ENCODE data around the gene MUC12.
"Not testable (repeated sequence)": the region's sequence is repeated elsewhere in the genome, so short reads cannot be mapped to it uniquely, and the experiment has no call there.

MUC12 gene

GRCh38 chr7:100971111-100972001, 2.0 kb downstream of the MUC12 start:
- peaks cover 57% of the 10 kb centered on the region for H3K27me3 ChIP-seq (replicated peaks; ENCODE audit: control insufficient read depth, insufficient read depth, low read length)
- no peak overlapping the region for H3K9ac ChIP-seq (ENCODE audit: low read length)
- H3K4me3 ChIP-seq (ENCODE audit: low read length), result no peak overlapping the region
- no peaks in the 10 kb centered on the region for H3K4me1 ChIP-seq (ENCODE audit: control insufficient read depth, insufficient read depth, low read length)
- H3K36me3 ChIP-seq (ENCODE audit: control insufficient read depth, insufficient read depth, low read length, severe bottlenecking), result no peaks in the 10 kb centered on the region
- H3K9me3 ChIP-seq (ENCODE audit: control insufficient read depth, low read length), result no peaks in the 10 kb centered on the region
- no peak for DNase-seq (ENCODE audit: low read depth)

DNA sequence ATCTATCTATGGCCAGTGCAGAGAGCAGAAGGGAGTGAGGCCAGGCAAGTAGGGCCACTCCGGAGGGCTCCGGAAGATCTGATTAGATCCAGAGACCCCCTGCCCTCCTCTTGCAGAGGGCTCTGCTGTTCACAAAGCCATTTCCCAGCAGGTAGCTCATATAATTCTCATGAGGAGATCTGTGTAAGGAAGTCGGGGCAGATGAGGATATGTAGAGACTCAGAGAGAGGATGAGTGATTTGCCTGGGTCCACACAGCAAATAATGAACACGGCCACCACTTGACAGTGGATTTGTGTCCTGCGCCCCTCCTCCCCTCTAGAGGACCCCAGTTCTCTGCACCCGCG, 2.6 kb downstream of the MUC12 start:
- Histone ChIP-seq H3K9ac (ENCODE audit: low read length) (no peak overlapping the region), H3K27me3 (replicated peaks; ENCODE audit: control insufficient read depth, insufficient read depth, low read length) (peaks cover 52% of the 10 kb centered on the region), H3K9me3 (ENCODE audit: control insufficient read depth, low read length) (no peaks in the 10 kb centered on the region), H3K4me1 (ENCODE audit: control insufficient read depth, insufficient read depth, low read length) (no peaks in the 10 kb centered on the region), H3K4me3 (ENCODE audit: low read length) (no peak overlapping the region), H3K36me3 (ENCODE audit: control insufficient read depth, insufficient read depth, low read length, severe bottlenecking) (no peaks in the 10 kb centered on the region)
- no peak for DNase-seq (ENCODE audit: low read depth)

GRCh38 chr7:100974021-100974420, 4.7 kb downstream of the MUC12 start:
- no peak overlapping the region for H3K9ac ChIP-seq (ENCODE audit: low read length)
- H3K9me3 ChIP-seq (ENCODE audit: control insufficient read depth, low read length), result no peaks in the 10 kb centered on the region
- H3K4me3 ChIP-seq (ENCODE audit: low read length), result no peak overlapping the region
- H3K36me3 ChIP-seq (ENCODE audit: control insufficient read depth, insufficient read depth, low read length, severe bottlenecking), result no peaks in the 10 kb centered on the region
- DNase-seq (ENCODE audit: low read depth), result peak; percentile 20
- no peaks in the 10 kb centered on the region for H3K4me1 ChIP-seq (ENCODE audit: control insufficient read depth, insufficient read depth, low read length)
- H3K27me3 ChIP-seq (replicated peaks; ENCODE audit: control insufficient read depth, insufficient read depth, low read length), result peaks cover 44% of the 10 kb centered on the region

DNA sequence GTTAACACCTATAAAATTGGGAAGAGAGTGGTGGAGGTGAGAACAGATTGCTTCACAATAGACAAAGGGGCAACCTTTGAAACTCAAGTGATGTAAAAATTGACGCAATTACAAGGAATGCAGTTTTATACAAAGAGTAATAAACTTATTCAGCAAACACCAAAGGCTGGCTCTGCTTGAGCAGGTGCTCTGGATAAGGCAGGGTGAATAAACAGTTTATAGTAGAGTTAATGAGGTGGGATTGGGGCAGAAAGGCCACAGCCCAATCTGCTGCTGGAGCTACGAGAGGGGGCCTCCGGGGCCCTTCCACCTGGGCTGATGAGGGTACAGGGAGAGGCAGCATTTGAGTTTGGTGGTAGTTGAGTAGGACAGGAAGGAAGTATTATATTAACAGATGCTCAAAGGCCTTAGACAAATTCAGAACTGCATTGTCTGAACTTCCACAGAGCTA, 6.0 kb downstream of the MUC12 start:
- Histone ChIP-seq H3K4me1 (ENCODE audit: control insufficient read depth, insufficient read depth, low read length) (no peaks in the 10 kb centered on the region), H3K4me3 (ENCODE audit: low read length) (no peak overlapping the region), H3K9me3 (ENCODE audit: control insufficient read depth, low read length) (no peaks in the 10 kb centered on the region), H3K9ac (ENCODE audit: low read length) (no peak overlapping the region), H3K27me3 (replicated peaks; ENCODE audit: control insufficient read depth, insufficient read depth, low read length) (peaks cover 35% of the 10 kb centered on the region), H3K36me3 (ENCODE audit: control insufficient read depth, insufficient read depth, low read length, severe bottlenecking) (no peaks in the 10 kb centered on the region)
- DNase-seq (ENCODE audit: low read depth), result no peak

- peaks cover 3% of the 10 kb centered on the region for H3K4me1 ChIP-seq (ENCODE audit: control insufficient read depth, insufficient read depth, low read length)
- no peaks in the 10 kb centered on the region for H3K9me3 ChIP-seq (ENCODE audit: control insufficient read depth, low read length)
- no peak for DNase-seq (ENCODE audit: low read depth)
- no peak overlapping the region for H3K9ac ChIP-seq (ENCODE audit: low read length)
- no peak overlapping the region for H3K4me3 ChIP-seq (ENCODE audit: low read length)
- H3K27me3 ChIP-seq (replicated peaks; ENCODE audit: control insufficient read depth, insufficient read depth, low read length), result peaks cover 26% of the 10 kb centered on the region
- H3K36me3 ChIP-seq (ENCODE audit: control insufficient read depth, insufficient read depth, low read length, severe bottlenecking), result no peaks in the 10 kb centered on the region
Measured at GRCh38 chr7:100978300-100978699, 8.9 kb downstream of the MUC12 start.

DNA sequence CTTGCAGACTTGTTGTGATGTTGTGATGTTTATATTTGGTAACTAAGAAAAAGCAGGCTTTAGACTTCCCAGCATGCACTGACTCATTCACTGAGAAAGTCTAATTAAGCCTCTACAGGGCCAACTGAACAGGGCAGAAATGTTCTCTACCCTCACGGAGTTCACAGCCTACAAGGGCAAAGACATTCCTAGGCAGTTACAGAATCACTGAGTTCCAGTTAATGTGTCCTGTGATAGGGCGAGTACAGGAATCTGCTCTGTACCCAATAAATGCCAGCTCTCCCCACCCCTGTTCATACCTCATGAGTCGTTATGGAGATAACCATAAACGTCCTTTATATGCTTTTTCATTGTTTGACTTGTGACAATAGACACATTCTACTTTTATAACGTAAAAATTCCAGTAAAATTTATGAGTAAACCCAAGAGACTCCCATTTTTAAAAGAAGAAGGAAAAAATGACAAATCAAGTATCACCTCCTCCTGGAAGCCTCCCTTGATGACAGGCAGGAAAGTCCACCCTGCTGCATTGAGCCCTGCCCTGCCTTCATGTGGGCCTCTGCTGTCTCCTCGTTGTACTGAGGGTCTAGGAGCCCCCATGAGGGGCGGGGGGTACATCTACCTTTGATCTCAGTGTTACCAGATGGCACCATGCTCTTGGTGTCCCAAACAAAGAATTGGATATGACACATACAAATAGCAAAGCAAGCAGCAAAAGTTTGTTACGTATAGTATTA, 14.3 kb downstream of the MUC12 start:
- H3K4me1 ChIP-seq (ENCODE audit: control insufficient read depth, insufficient read depth, low read length), result peaks cover 7% of the 10 kb centered on the region
- DNase-seq (ENCODE audit: low read depth), result peak; percentile 85
- no peaks in the 10 kb centered on the region for H3K9me3 ChIP-seq (ENCODE audit: control insufficient read depth, low read length)
- H3K9ac ChIP-seq (ENCODE audit: low read length), result no peak overlapping the region
- H3K36me3 ChIP-seq (ENCODE audit: control insufficient read depth, insufficient read depth, low read length, severe bottlenecking), result no peaks in the 10 kb centered on the region
- H3K4me3 ChIP-seq (ENCODE audit: low read length), result no peak overlapping the region
- H3K27me3 ChIP-seq (replicated peaks; ENCODE audit: control insufficient read depth, insufficient read depth, low read length), result peaks cover 5% of the 10 kb centered on the region

DNA sequence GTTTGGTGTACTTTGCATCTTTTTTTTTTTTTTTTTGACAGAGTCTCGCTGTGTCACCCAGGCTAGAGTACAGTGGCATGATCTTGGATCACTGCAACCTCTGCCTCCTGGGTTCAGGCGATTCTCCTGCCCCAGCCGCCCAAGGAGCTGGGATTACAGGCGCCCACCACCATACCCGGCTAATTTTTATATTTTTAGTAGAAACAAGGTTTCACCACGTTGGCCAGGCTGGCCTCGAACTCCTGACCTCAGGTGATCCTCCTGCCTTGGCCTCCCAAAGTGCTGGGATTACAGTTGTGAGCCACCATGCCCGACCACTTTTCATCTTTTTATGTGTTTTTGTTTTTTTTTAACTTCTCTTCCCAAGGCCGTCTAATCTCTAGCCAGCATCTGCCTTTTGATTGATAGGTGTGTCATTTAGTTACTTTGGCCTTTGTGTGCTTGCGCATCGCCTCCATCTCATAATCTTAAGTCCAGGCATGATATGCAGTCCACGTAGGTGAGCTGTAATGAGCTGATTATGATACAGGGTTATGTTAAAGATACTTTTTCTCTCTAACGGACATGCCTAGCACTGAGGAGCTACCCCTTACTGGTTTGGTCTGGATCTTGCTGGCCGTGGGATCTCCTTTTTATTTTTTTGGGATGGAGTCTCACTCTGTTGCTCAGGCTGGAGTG, 15.0 kb downstream of the MUC12 start:
- H3K9me3 ChIP-seq (ENCODE audit: control insufficient read depth, low read length); H3K4me1 ChIP-seq (ENCODE audit: control insufficient read depth, insufficient read depth, low read length); H3K36me3 ChIP-seq (ENCODE audit: control insufficient read depth, insufficient read depth, low read length, severe bottlenecking); H3K9ac ChIP-seq (ENCODE audit: low read length); DNase-seq (ENCODE audit: low read depth); H3K4me3 ChIP-seq (ENCODE audit: low read length); H3K27me3 ChIP-seq (replicated peaks; ENCODE audit: control insufficient read depth, insufficient read depth, low read length): not testable (repeated sequence)

GRCh38 chr7:100985033-100985797, 15.8 kb downstream of the MUC12 start:
- peak; percentile 30 for DNase-seq (ENCODE audit: low read depth)
- not testable (repeated sequence) for H3K9ac ChIP-seq (ENCODE audit: low read length); H3K4me3 ChIP-seq (ENCODE audit: low read length); H3K9me3 ChIP-seq (ENCODE audit: control insufficient read depth, low read length); H3K36me3 ChIP-seq (ENCODE audit: control insufficient read depth, insufficient read depth, low read length, severe bottlenecking); H3K4me1 ChIP-seq (ENCODE audit: control insufficient read depth, insufficient read depth, low read length); H3K27me3 ChIP-seq (replicated peaks; ENCODE audit: control insufficient read depth, insufficient read depth, low read length)

DNA sequence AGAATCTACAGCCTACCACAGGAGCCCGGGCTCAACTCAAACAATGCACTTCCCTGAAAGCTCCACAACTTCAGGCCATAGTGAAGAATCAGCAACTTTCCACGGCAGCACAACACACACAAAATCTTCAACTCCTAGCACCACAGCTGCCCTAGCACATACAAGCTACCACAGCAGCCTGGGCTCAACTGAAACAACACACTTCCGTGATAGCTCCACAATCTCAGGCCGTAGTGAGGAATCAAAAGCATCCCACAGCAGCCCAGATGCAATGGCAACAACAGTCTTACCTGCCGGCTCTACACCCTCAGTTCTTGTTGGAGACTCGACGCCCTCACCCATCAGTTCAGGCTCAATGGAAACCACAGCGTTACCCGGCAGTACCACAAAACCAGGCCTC, 22.3 kb downstream of the MUC12 start:
- H3K9me3 ChIP-seq (ENCODE audit: control insufficient read depth, low read length), result no peaks in the 10 kb centered on the region
- no peak for DNase-seq (ENCODE audit: low read depth)
- H3K36me3 ChIP-seq (ENCODE audit: control insufficient read depth, insufficient read depth, low read length, severe bottlenecking), result no peaks in the 10 kb centered on the region
- H3K27me3 ChIP-seq (replicated peaks; ENCODE audit: control insufficient read depth, insufficient read depth, low read length), result no peaks in the 10 kb centered on the region
- no peak overlapping the region for H3K4me3 ChIP-seq (ENCODE audit: low read length)
- no peak overlapping the region for H3K9ac ChIP-seq (ENCODE audit: low read length)
- no peaks in the 10 kb centered on the region for H3K4me1 ChIP-seq (ENCODE audit: control insufficient read depth, insufficient read depth, low read length)

DNA sequence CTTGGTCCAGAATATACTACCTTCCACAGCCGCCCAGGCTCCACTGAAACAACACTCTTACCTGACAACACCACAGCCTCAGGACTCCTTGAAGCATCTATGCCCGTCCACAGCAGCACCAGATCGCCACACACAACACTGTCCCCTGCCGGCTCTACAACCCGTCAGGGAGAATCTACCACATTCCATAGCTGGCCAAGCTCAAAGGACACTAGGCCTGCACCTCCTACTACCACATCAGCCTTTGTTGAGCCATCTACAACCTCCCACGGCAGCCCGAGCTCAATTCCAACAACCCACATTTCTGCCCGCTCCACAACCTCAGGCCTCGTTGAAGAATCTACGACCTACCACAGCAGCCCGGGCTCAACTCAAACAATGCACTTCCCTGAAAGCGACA, 22.9 kb downstream of the MUC12 start:
- H3K4me3 ChIP-seq (ENCODE audit: low read length); H3K9ac ChIP-seq (ENCODE audit: low read length); H3K27me3 ChIP-seq (replicated peaks; ENCODE audit: control insufficient read depth, insufficient read depth, low read length); DNase-seq (ENCODE audit: low read depth); H3K36me3 ChIP-seq (ENCODE audit: control insufficient read depth, insufficient read depth, low read length, severe bottlenecking); H3K4me1 ChIP-seq (ENCODE audit: control insufficient read depth, insufficient read depth, low read length); H3K9me3 ChIP-seq (ENCODE audit: control insufficient read depth, low read length): not testable (repeated sequence)

DNA sequence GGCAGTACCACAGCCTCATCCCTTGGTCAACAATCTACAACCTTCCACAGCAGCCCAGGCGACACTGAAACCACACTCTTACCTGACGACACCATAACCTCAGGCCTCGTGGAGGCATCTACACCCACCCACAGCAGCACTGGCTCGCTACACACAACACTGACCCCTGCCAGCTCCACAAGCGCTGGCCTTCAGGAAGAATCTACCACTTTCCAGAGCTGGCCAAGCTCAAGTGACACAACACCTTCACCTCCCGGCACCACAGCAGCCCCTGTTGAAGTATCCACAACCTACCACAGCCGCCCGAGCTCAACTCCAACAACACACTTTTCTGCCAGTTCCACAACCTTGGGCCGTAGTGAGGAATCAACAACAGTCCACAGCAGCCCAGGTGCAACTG, 25.3 kb downstream of the MUC12 start:
- DNase-seq (ENCODE audit: low read depth); H3K4me3 ChIP-seq (ENCODE audit: low read length); H3K36me3 ChIP-seq (ENCODE audit: control insufficient read depth, insufficient read depth, low read length, severe bottlenecking); H3K9me3 ChIP-seq (ENCODE audit: control insufficient read depth, low read length); H3K4me1 ChIP-seq (ENCODE audit: control insufficient read depth, insufficient read depth, low read length); H3K9ac ChIP-seq (ENCODE audit: low read length); H3K27me3 ChIP-seq (replicated peaks; ENCODE audit: control insufficient read depth, insufficient read depth, low read length): not testable (repeated sequence)

Measured in adipocyte (in vitro differentiated cells).